HG02678 (cell line): ENCODE data around the gene MORN1.

Experiments used
- ATAC-seq: cut with Tn5 transposase; IDR thresholded peaks from one replicate; pipeline ENCODE4 v1.9.1; 2021; ENCODE audit warnings: mild to moderate bottlenecking, moderate library complexity; ENCODE audit not compliant: unreplicated experiment

MORN1 gene

GRCh38 chr1:2375923-2376260 lies 15.5 kb downstream of the MORN1 start:
- no peak for ATAC-seq

DNA sequence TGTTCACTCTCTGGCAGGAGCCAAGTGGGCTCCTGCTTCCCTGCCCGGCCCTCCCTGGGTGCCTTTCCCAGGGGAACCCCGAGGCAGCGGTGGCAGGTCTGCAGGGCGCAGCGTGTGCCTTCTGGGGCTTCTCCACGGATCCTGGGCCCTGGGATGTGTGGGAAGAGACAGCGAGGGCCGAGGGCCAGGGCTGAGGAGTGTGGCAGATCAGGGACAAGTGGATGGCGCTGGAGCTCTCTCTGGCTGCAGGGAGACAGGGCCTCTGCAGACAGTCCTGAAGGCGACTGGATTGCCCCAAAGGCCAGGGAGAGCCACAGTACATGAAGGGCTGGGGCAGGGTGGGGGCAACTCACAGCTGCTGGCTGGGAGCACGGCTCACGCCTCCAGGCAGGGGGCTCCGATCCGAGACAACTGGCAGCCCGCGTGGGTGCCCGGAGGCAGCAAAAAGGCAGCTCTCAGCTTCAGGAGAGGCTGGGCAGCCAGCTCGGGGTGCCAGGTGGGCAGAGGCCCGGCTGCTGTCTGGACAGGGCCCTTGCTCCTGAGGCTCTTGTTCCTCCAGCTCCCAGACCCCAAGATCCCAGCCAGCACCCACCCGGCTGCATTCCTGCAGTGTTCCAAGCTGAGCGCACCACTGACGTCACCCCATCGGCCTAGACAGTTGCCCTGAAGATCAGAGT lies 16.0 kb downstream of the MORN1 start:
- no peak for ATAC-seq

DNA sequence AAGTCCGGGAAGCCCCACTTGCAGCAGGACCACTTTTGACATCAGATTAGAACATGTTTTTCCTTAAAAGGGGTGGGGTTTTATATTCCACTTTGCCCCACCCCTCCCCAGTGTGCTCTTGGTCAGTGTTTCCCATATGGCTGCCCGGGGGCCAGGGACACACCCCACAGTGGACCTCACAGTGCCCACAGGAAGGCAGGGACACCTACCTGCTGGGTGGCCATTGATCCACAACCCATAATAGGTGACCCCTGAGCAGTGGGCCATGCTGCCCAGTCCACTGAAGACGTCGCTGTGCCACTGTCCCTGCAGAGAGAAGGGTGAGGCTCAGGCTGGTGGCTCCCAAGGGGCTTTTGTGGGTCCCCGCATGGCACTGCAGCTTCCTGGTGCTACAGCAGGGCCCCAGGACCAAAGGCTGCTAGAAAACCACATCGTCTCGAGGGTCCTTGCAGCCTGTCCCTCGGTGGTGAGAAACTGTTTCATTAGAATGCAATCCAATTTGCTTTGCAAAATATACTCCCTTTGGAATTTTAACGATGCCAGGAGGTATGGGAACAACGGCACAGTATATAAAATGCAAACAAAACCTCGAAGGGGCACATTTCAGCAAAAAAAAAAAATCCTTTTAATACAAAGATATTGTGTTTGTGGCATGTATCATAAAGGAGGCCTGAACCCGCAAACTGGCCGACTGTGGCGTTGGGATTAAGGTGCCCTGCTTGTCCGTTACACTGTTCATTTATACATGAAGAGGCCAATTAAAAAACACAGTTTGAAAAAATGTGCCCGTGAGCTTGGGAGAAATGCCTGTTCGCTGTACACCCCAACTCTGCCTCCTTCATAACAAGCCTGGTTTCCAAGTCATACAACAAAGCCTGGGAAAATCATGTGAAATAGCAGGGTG lies 16.9 kb downstream of the MORN1 start:
- no peak for ATAC-seq

- no peak for ATAC-seq
Measured at GRCh38 chr1:2373551-2374251, 17.7 kb downstream of the MORN1 start.

DNA sequence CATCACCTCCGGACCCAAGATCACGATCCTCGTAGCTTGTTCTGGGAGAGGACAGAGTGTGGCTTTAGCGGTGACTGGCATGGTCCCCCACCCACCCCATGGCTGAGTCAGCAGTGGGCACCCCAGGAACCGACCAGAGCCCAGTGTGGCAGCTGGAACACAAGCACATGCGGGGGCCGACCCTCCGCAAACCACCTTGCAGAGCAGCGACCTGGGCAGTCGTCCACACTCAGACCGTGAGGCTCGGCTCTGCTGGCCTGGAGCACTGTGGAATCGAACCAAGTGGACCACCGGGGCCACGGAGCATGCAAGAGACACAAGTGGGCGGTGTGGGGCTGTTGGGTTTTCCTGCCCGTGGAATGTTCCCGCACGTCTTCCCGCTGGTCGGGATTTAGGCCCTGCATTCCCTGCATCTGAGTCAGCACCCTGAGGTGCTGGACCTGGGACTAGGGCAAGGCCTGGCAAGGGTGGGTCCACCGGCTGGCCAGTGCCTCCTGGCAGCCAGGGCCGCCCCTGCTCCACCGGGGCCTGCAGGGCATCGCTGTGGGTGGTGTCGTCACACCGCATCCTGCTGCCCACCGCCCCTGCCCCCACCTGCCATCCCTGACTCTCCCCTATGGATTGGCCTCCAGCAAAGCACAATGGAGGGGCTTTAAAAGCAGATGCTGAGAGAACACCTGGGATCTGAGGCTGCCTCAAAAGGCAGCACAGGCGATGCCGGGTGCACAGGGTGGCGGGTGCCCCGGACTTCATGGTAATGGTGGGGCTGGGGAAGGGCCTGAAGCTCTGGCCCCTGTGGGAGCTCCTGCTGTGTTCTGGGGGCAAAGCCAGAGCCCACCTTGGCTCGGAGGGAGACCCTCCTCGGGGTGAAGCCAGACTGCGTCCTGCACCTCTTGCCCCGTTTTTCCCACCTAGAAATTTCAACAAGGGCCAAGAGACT lies 18.5 kb downstream of the MORN1 start:
- no peak for ATAC-seq

DNA sequence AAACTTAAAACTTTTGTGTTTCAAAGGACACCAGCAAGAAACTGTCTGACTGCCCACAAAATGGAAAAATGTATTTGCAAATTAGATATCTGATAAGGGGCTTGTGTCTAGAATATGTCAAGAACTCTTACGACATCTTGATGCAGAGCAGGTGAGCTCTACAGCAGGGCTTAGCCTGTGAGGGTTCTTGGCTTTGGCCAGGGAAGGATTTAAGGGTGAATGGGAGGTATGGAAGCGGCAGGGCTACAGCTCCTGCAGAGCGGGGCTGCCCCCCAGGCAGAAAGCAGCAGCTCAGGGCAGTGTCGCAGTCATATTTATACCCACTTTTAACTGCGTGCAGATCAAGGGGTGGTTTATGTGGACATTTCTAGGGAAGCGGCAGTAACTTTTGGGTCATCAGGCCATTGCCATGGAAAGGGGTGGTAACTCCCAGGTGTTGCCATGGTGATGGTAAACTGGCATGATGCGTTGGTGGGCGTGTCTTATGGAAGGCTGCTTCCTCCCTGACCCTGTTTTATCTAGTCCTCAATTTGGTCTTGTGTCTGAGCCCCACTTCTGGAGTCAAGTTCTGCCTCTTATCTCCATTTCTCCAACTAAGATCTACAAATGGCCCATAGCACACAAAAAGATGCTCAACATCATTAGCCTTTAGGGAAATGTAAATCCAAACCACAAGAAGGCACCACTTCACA lies 23.2 kb downstream of the MORN1 start:
- no peak for ATAC-seq

GRCh38 chr1:2363847-2364513 lies 27.4 kb downstream of the MORN1 start:
- ATAC-seq: no peak

GRCh38 chr1:2360588-2361364 lies 30.6 kb downstream of the MORN1 start:
- no peak for ATAC-seq

- no peak for ATAC-seq
Measured at GRCh38 chr1:2358651-2359640, 32.4 kb downstream of the MORN1 start.

GRCh38 chr1:2358072-2358471 lies 33.3 kb downstream of the MORN1 start:
- ATAC-seq: no peak

GRCh38 chr1:2356911-2357845 lies 34.2 kb downstream of the MORN1 start:
- ATAC-seq: no peak

GRCh38 chr1:2356401-2356800 lies 35.0 kb downstream of the MORN1 start:
- no peak for ATAC-seq

DNA sequence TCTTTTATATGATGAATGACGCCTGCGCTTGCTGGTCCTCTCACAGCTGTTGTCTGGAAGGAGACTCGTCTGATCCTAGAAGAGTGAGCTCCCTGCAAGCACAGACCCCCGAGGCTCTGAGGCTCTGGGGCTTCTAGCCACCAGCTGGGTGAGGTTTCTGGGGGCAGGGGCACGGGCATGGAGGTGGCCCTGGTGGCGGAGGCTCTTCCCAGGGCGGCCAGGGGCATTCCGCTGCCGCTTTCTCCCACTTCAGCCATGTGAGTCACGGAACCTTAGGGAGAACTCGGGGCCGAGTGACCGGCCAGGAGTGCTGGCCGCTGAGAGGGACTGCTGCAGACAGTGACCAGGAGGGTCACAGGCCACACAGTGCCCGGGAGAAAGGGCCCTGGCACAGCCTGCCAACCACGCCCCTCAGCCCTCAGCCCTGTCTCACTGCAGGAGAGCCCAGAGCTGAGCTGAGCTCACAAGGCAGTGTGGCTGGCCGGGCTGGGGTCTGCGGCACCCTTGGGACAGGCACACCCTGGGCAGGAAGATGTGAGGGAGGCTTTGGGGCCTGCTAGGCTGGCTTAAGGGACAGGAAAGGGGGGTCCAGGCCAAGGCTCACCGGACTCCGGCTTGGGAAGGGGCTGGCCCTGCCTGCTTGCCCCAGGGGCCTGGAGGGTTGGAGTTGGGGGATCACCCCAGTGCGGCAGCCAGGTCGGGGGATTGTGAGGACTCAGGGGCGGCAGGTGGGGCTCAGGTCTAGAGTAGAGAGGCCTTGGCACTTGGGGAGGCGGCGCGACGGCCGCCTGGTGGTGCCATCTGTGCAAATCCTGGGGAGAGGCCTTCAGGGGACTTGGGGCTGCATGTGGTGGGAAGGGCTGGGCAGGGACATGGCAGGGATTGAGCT lies 35.7 kb downstream of the MORN1 start:
- no peak for ATAC-seq

DNA sequence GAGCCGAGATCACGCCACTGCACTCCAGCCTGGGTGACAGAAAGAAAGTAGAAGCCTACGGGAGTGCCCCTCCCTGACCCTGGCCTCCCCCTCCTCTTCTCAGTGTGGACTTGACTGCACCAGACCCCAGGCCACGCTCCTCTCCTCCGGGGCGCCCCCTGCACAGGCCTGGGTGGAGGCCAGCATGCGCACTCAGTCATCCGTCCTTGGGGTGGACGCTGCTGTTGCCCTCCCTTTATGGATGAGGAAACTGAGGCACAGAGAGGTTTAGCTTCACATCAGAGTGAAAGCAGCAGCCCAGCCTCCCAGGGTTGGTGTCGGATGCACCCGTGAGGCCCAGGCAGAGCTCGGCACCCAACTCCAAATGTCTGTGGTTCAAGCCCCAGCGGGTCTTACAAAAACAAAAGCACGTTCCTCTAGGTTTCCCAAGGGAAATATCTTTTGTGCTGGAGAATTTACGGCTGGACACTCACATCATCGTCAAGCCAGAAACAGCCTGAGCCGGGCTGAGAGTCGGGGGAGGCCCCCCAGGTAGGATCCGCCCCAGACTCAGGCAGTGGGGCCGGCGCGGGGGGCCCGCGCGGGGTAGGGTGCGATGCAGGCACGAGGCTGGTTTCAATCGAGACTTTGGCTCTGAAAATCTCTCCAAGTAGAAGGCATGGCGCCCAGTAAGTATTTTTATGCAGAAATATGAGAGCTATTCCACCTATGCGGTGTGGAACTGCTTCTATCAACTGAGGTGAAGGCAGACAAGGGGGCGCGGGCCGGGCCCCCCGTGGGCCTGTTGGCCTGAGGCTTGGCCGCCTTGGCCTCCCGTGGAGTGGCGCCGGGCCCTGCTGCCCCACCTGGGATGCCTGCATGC lies 36.6 kb downstream of the MORN1 start:
- ATAC-seq: no peak
